SK-N-SH (cell line): ENCODE measurements around the gene TK2.

ENCODE experiments used
- EP300 ChIP-seq, 2 experiments: IDR thresholded peaks; 2 replicates each; pipeline versions ENCODE4 v1.4.0 to v1.6.1; 2012; ENCODE audit warnings: borderline replicate concordance in 1 of 2, low read depth in 1 of 2, low read length in 1 of 2
- TF ChIP-seq, protein P1 (sequence below): IDR thresholded peaks from 2 replicates; pipeline ENCODE4 v1.4.0; 2012; ENCODE audit warnings: low read depth

GRCh38 chr16:66458853-66459252, 91.1 kb downstream of the TK2 start:
- TF ChIP-seq, protein P1, sequence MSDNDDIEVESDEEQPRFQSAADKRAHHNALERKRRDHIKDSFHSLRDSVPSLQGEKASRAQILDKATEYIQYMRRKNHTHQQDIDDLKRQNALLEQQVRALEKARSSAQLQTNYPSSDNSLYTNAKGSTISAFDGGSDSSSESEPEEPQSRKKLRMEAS = no peak
- TF ChIP-seq EP300 (IDR thresholded peaks at IDR 0.05; ENCODE audit: borderline replicate concordance in 1 of 2, low read depth in 1 of 2, low read length in 1 of 2) = no peak
